Activated T-helper 9 cell treated with anti-CD3 and anti-CD28 coated beads, Interleukin-2, amount 50 U/mL, for 16 hours (primary cell): ENCODE data around the gene WDR72.
"Not testable (repeated sequence)": the region's sequence is repeated elsewhere in the genome, so short reads cannot be mapped to it uniquely, and the experiment has no call there.

Source experiments
- DNase-seq: peaks from one replicate; pipeline ENCODE4 v3.0.0-alpha.2; 2020; ENCODE audit warnings: low read depth

WDR72 gene

GRCh38 chr15:53759411-53759931 lies at the start of gene WDR72:
Gene WDR72, minus strand, starts transcription at chr15:53759663. Its CDS starts 26,514 bp downstream, at chr15:53733149.
- no peak for DNase-seq

- no peak for DNase-seq
Measured at GRCh38 chr15:53808058-53808706, 48.7 kb upstream of the WDR72 start.

- DNase-seq = no peak
Measured at GRCh38 chr15:53807501-53807900, 48.0 kb upstream of the WDR72 start.

- DNase-seq = no peak
Measured at GRCh38 chr15:53802672-53803071, 43.2 kb upstream of the WDR72 start.

- no peak for DNase-seq
Measured at GRCh38 chr15:53791581-53791980, 32.1 kb upstream of the WDR72 start.

- no peak for DNase-seq
Measured at GRCh38 chr15:53789654-53790375, 30.4 kb upstream of the WDR72 start.

- no peak for DNase-seq
Measured at GRCh38 chr15:53786401-53786800, 26.9 kb upstream of the WDR72 start.

GRCh38 chr15:53785241-53785640 lies 25.8 kb upstream of the WDR72 start:
- DNase-seq = not testable (repeated sequence)

- no peak for DNase-seq
Measured at GRCh38 chr15:53762916-53763315, 3.5 kb upstream of the WDR72 start.

GRCh38 chr15:53758412-53758811 lies 1.1 kb downstream of the WDR72 start:
- DNase-seq = no peak

- DNase-seq = no peak
Measured at GRCh38 chr15:53757906-53758305, 1.6 kb downstream of the WDR72 start.

- no peak for DNase-seq
Measured at GRCh38 chr15:53753813-53754212, 5.7 kb downstream of the WDR72 start.

- DNase-seq = no peak
Measured at GRCh38 chr15:53752406-53752805, 7.1 kb downstream of the WDR72 start.

- no peak for DNase-seq
Measured at GRCh38 chr15:53747501-53748068, 11.9 kb downstream of the WDR72 start.

- DNase-seq = no peak
Measured at GRCh38 chr15:53746101-53746500, 13.4 kb downstream of the WDR72 start.

- DNase-seq = no peak
Measured at GRCh38 chr15:53739651-53740050, 19.8 kb downstream of the WDR72 start.

- no peak for DNase-seq
Measured at GRCh38 chr15:53739187-53739586, 20.3 kb downstream of the WDR72 start.

- DNase-seq = no peak
Measured at GRCh38 chr15:53721334-53722087, 38.0 kb downstream of the WDR72 start.

- no peak for DNase-seq
Measured at GRCh38 chr15:53716909-53717876, 42.3 kb downstream of the WDR72 start.

GRCh38 chr15:53713218-53713617 lies 46.2 kb downstream of the WDR72 start:
- DNase-seq = no peak

- no peak for DNase-seq
Measured at GRCh38 chr15:53710906-53711305, 48.6 kb downstream of the WDR72 start.
